CD1c-positive myeloid dendritic cell (primary cell): ENCODE data around the gene CDC23.
A peak's percentile ranks its signal among the peaks of the same experiment; 100 is the strongest.
"Not testable (repeated sequence)": the region's sequence is repeated elsewhere in the genome, so short reads cannot be mapped to it uniquely, and the experiment has no call there.

Source experiments
- DNase-seq: peaks from one replicate; pipeline ENCODE4 v3.0.0-alpha.2; 2016; ENCODE audit errors: extremely low spot score

Gene CDC23

DNA sequence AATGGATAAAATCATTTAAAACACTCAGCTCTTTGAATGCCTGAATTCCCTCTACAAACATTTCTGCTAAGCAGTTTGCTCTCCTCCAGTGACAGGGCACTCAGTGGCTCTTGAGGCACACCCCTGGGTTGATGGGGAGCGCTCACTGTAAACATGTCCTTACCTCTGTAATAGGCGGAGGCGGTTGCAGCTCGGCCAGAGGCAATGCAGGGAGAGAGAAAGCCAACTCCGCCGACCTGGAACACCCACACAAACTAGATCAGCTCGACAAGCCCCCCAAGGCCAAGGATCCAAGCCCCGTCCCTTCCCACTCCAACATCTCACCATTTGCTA, 329 bp downstream of the CDC23 start:
- DNase-seq = no peak

GRCh38 chr5:138210985-138211384, 2.1 kb downstream of the CDC23 start:
- no peak for DNase-seq

DNA sequence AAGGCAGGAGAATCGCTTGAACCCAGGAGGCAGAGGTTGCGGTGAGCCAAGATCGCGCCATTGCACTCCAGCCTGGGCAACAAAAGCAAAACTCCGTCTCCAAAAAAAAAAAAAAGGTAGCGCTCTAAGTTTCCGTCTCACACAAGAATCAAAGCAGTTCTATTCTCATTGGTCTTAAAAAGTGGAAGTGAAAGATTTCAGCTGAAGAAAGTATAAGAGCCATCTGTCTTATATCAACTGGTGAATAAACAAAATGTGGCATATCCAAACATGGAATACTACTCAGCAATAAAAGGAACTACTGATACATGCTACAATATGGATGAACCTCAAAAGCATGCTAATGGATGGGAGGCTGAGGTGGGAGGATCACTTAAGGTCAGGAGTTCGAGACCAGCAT, 19.3 kb downstream of the CDC23 start:
- not testable (repeated sequence) for DNase-seq

DNA sequence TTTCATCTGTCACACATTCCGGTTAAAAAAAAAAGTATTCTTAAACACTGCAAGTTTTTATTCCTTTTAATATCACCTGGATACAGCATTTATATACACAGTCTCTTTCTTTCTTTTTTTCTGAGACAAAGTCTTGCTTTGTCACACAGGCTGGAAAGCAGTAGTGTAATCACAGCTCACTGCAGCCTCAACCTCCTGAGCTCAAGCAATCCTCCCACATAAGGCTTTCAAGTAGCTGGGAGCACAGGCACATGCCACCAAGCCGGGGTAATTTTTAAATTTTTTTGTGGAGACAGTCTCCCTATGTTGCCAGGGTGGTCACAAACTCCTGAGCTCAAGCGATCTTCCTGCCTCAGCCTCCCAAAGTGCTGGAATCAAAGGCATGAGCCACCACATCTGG, 20.3 kb downstream of the CDC23 start:
- DNase-seq = no peak

DNA sequence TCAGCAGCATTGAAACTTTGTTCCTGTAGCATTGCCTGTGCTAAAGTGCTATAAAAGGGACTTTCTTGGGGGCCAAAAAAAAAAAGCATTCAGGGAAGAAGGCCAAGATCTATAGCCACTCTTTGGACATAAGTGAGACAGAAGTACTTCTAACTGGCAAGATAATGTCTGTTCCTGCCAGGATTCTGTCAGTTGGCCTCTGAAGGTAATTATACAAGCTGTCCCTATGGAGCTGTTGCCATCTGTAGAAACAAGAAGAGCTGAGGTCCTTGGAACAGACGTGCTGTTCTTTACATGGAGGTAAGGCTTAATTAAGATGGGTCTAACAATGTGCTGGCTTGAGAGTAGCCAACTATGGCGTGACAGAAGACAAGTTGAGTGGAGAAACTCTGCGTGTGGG, 24.5 kb downstream of the CDC23 start:
- DNase-seq = no peak

DNA sequence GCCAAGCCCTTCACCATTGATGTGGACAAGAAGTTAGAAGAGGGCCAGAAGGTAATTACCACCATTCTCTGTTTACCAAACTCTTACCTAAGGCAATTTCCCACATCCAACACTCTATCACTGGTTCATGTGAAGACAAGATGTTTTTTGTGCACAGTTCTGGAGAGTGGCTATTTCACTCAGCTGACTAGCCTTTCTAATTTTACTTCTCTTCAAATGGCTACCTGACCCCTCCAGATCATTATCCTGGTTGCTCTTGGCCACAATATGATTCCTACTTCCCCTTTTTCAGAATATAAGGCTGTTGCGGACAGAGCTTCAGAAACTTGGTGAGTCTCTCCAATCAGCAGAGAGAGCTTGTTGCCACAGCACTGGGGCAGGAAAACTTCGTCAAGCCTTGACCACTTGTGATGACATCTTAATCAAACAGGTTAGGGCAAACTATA, 27.1 kb downstream of the CDC23 start:
- DNase-seq = peak; percentile 34

- no peak for DNase-seq
These were observed 30.3 kb downstream of the CDC23 start for GRCh38 chr5:138182808-138183207.

DNA sequence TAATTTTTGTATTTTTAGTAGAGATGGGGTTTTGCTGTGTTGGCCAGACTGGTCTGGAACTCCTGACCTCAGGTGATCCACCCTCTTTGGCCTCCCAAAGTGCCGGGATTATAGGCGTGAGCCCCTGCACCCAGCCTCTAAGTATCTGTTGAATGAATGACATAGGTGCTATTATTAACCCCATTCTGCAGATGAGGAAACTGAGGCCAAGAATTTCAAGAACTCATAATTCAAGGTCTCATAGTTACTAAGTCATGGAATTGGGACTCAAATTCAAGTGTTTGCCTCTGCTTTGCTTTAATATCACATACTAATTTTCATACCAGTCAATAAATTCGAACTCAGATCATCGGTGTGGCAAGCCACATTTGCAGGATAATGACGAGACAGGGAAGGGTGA, 32.3 kb downstream of the CDC23 start:
- DNase-seq = no peak

GRCh38 chr5:138180183-138180782, 32.8 kb downstream of the CDC23 start:
- DNase-seq = peak; percentile 63

DNA sequence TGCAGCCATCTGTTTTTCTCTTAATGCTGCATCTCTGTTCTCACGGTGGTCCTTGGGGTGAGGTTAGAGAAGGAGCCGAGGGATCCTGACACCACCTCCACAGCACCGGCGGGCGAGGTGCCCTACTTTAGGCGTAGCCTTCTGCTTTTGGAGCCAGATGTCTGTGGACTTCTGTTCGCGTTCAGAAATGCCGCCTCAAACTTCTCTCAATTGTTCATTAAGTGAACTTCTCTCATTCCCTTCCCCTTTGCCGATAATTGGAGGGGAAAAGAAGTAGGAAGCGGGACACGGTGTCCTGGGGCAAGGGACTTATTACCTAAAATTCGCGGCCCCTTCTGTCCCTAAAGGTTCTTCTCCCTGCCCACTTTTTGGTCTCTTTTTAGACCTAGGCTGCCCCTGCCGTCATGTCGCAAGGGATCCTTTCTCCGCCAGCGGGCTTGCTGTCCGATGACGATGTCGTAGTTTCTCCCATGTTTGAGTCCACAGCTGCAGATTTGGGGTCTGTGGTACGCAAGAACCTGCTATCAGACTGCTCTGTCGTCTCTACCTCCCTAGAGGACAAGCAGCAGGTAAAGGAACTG, 33.8 kb downstream of the CDC23 start:
- DNase-seq = peak; percentile 9

- peak; percentile 96 for DNase-seq
These were observed 34.4 kb downstream of the CDC23 start, which contains the start of the genes BRD8 and KIF20A for GRCh38 chr5:138178516-138179276. Gene BRD8, minus strand, starts transcription at chr5:138178630. Its CDS starts 16 bp downstream, at chr5:138178614. Gene KIF20A, plus strand, starts transcription at chr5:138179112. Its CDS starts 569 bp downstream, at chr5:138179681.

DNA sequence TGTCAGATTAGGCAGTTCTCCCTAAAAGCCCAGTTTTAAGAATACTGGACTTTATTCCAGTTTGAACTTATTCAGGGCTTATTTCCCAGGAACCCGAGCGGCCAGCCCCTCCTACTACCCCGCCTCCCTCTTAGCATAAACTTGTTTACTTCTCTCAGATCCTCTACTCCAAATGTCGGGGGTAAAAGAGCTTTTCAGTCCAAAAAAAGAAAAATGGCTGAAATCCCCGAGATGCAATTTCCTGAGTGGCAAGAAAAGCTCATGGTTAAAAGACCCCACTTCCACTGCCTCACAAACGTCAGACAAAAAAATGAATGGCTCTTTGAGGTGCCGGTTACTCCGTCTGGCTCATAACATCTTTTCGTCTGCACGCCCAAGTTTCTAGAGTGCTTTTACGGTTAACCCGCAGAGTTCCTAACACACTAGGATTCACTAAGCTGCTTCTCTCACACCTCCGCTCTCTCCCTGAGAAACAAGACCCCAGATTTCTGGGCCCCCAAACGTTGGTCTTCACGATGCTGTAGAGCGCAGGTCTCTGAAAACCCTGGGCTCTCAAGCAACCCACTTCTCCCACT, 35.1 kb downstream of the CDC23 start:
- peak; percentile 58 for DNase-seq

DNA sequence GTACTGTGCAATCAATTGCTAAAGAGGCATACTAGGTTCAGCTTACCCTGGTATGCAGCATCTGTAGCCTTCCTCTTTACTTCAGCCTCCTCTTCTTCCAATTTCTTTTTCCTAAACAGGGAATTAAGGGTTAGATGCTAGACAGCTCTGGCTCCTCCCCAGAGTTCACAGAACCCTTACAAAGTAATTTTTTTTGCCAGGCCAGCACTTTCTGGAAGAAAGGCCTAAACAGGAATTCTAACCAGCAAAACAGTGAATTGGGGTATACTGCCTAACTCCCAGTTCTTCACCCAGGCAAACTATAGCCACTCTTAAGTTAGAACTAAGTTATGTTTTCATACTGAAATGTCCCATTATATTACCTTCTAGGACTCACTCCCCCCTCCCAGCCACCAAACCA, 42.8 kb downstream of the CDC23 start:
- no peak for DNase-seq

DNA sequence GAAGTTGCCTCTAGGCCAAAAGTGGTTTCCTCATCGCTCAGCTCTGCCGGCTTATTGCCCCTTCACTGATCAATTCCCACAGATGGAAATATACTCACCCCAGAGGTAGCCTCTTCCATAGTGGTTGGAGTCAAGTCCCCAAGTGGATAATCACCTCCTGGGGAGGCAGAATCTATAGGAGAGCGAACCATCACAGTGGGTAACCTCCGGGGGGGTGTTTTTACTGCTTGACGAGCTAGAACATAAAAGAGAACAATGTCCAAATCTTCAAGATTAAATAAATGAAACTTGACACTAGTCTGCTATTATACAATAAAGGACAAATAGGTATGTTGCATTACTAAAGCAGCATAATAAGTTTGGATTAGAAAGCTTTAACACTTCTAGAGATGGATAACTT, 44.0 kb downstream of the CDC23 start:
- no peak for DNase-seq

DNA sequence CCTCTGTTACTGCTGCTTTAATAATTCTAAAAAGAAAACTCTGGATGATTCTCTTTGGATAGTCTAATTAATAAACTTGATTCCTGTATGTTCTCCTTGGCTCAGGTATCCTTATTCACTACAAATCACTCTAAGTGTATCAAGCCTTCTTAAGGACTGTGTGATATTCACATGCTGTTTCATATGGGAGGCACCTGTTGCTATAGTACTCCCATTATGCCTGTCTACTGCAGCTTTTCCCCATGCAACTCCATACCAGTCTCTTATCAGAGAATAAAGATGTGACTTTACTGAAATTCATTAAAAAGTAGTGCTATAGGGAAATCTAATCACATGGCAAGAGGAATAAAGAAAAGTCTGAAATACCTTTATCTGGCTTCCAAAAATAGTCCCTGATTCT, 49.4 kb downstream of the CDC23 start:
- DNase-seq = no peak

- no peak for DNase-seq
These were observed 52.4 kb downstream of the CDC23 start for GRCh38 chr5:138160706-138161105.

- no peak for DNase-seq
These were observed 53.5 kb downstream of the CDC23 start for GRCh38 chr5:138159666-138160065.

GRCh38 chr5:138157626-138158025, 55.5 kb downstream of the CDC23 start:
- no peak for DNase-seq

DNA sequence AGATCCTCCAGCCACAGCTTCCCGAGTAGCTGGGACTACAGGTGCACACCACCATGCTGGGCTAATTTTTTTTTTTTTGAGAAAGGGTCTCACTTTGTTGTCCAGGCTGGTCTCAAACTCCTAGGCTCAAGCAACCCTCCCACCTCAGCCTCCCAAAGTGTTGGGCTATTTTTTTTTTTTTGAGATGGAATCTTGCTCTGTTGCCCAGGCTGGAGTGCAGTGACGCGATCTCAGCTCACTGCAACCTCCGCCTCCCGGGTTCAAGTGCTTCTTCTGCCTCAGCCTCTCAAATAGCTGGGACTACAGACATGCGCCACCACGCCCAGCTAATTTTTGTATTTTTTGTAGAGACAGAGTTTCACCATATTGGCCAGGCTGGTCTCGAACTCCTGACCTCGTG, 57.1 kb downstream of the CDC23 start:
- not testable (repeated sequence) for DNase-seq

GRCh38 chr5:138149530-138149929, 63.6 kb downstream of the CDC23 start:
- DNase-seq = no peak

DNA sequence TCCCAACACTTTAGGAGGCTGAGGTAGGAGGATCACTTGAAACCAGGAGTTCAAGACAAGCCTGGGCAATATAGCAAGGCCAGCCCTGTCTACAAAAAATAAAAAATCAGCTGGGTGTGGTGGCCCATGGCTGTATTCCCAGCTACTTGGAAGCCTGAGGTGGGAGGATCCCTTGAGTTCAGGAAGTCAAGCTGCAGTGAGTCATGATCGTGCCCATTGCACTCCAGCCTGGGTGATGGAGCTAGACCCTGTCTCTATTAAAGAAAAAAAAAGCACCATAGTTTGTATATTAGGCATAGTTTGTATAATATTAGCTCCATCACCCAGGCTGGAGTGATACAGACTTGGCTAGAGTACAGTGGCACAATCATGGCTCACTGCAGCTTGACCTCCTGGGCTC, 64.3 kb downstream of the CDC23 start:
- DNase-seq = peak; percentile 9

DNA sequence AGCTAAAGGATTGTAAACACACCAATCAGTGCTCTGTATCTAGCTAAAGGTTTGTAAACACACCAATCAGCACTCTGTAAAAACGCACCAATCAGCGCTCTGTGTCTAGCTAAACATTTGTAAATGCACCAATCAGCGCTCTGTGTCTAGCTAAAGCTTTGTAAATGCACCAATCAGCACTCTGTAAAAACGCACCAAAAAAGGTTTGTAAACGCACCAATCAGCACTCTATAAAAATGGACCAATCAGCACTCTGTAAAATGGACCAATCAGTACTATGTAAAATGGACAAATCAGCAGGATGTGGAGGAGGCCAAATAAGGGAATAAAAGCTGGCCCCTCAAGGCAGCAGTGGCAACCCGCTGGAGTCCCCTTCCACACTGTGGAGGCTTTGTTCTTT, 69.5 kb downstream of the CDC23 start:
- not testable (repeated sequence) for DNase-seq

GRCh38 chr5:138141734-138142133, 71.4 kb downstream of the CDC23 start:
- no peak for DNase-seq
